CD14-positive monocyte (primary cell): ENCODE results near the gene PPCS. TPM values are rescaled to one million over a fixed set of nuclear protein-coding genes. Genes with fewer than 3 reads are reported as not detected.

ENCODE experiments used
- DNase-seq, 3 donors: peaks; one replicate each; pipeline ENCODE4 v3.0.0-alpha.2; 2011 to 2022
- H2AFZ ChIP-seq: 2 replicates; pipeline ENCODE4 v1.6.0; 2012; ENCODE audit warnings: mild to moderate bottlenecking, low read depth, low read length, inconsistent platforms; ENCODE audit not compliant: insufficient read depth, poor library complexity, severe bottlenecking
- H3K27ac ChIP-seq, 2 donors: 1 replicate in 1 of 2; 2 replicates in 1 of 2; pipeline ENCODE4 v1.5.1; 2012 to 2013; ENCODE audit warnings: low read length in 2 of 2, control low read depth in 1 of 2, inconsistent platforms in 1 of 2, low read depth in 1 of 2, mild to moderate bottlenecking in 1 of 2
- H3K27me3 ChIP-seq, 2 donors: one replicate each; pipeline versions ENCODE4 v1.6.0 to v1.6.1; 2011 to 2013; ENCODE audit warnings: low read length in 2 of 2; ENCODE audit not compliant: control insufficient read depth in 2 of 2, insufficient read depth in 2 of 2
- H3K36me3 ChIP-seq, 2 donors: replicated peaks in 1 of 2; 1 replicate in 1 of 2; 2 replicates in 1 of 2; pipeline versions ENCODE4 v1.5.1 to v1.6.1; 2012 to 2013; ENCODE audit warnings: low read length in 2 of 2, control low read depth in 1 of 2, inconsistent platforms in 1 of 2, mild to moderate bottlenecking in 1 of 2; ENCODE audit not compliant: insufficient read depth in 2 of 2, control insufficient read depth in 1 of 2
- H3K4me1 ChIP-seq, 2 donors: 1 replicate in 1 of 2; 2 replicates in 1 of 2; pipeline versions ENCODE4 v1.5.1 to v1.6.1; 2012 to 2013; ENCODE audit warnings: low read length in 2 of 2, control low read depth in 1 of 2, inconsistent platforms in 1 of 2, mild to moderate bottlenecking in 1 of 2, moderate library complexity in 1 of 2; ENCODE audit not compliant: insufficient read depth in 2 of 2, control insufficient read depth in 1 of 2
- H3K4me2 ChIP-seq: replicated peaks from 2 replicates; pipeline ENCODE3; 2012; ENCODE audit warnings: low read length, moderate library complexity, mild to moderate bottlenecking; ENCODE audit not compliant: poor library complexity, severe bottlenecking; ENCODE audit errors: extremely low read depth
- H3K4me3 ChIP-seq, 3 experiments: fragments of 200-600 bp in 1 of 3; sonication (generic) in 1 of 3; replicated peaks in 1 of 3; 1 replicate in 2 of 3; 2 replicates in 1 of 3; pipeline ENCODE4 v1.5.1; 2011 to 2013; ENCODE audit warnings: low read length in 3 of 3, mild to moderate bottlenecking in 3 of 3, control low read depth in 2 of 3, low read depth in 2 of 3, inconsistent platforms in 1 of 3, moderate library complexity in 1 of 3
- H3K79me2 ChIP-seq: 2 replicates; pipeline ENCODE4 v1.6.0; 2012; ENCODE audit warnings: mild to moderate bottlenecking, control low read depth, inconsistent platforms, low read length, moderate library complexity; ENCODE audit not compliant: insufficient read depth
- H3K9ac ChIP-seq: 2 replicates; pipeline ENCODE4 v1.6.0; 2017; ENCODE audit warnings: low read length, mild to moderate bottlenecking; ENCODE audit not compliant: insufficient read depth, poor library complexity, severe bottlenecking
- H3K9me3 ChIP-seq, 2 donors: replicated peaks in 1 of 2; 1 replicate in 1 of 2; 2 replicates in 1 of 2; pipeline versions ENCODE4 v1.5.1 to v1.6.1; 2012 to 2013; ENCODE audit warnings: low read length in 2 of 2, control low read depth in 1 of 2; ENCODE audit not compliant: control insufficient read depth in 1 of 2, insufficient read depth in 1 of 2
- H4K20me1 ChIP-seq: 2 replicates; pipeline ENCODE4 v1.6.0; 2012; ENCODE audit warnings: mild to moderate bottlenecking, low read length, control low read depth, moderate library complexity; ENCODE audit not compliant: insufficient read depth
- H3K27ac Mint-ChIP-seq, 7 donors: one replicate each; pipeline ENCODE4 v1.8.0; 2020; ENCODE audit warnings: mild to moderate bottlenecking in 7 of 7, mixed read lengths in 7 of 7, moderate library complexity in 6 of 7, inconsistent platforms in 2 of 7
- H3K27me3 Mint-ChIP-seq, 3 donors: one replicate each; pipeline ENCODE4 v1.8.0; 2021 to 2022; ENCODE audit warnings: low read depth in 3 of 3, mild to moderate bottlenecking in 3 of 3, mixed read lengths in 3 of 3, moderate library complexity in 3 of 3, inconsistent platforms in 1 of 3
- H3K36me3 Mint-ChIP-seq, 2 donors: one replicate each; pipeline ENCODE4 v1.8.0; 2020; ENCODE audit warnings: mixed read lengths in 2 of 2, inconsistent platforms in 1 of 2, mild to moderate bottlenecking in 1 of 2
- H3K4me1 Mint-ChIP-seq: one replicate; pipeline ENCODE4 v1.8.0; 2020; ENCODE audit warnings: mild to moderate bottlenecking, mixed read lengths
- H3K4me3 Mint-ChIP-seq, 2 donors: one replicate each; pipeline ENCODE4 v1.8.0; 2020; ENCODE audit warnings: mild to moderate bottlenecking in 2 of 2, mixed read lengths in 2 of 2, moderate library complexity in 1 of 2
- H3K9me3 Mint-ChIP-seq, 7 donors: one replicate each; pipeline ENCODE4 v1.8.0; 2020 to 2022; ENCODE audit warnings: mixed read lengths in 7 of 7, mild to moderate bottlenecking in 6 of 7, moderate library complexity in 6 of 7, inconsistent platforms in 2 of 7
- CTCF ChIP-seq: fragments of 200-600 bp; IDR thresholded peaks from one replicate; pipeline ENCODE4 v1.8.0; 2022; ENCODE audit warnings: antibody characterized with exemption, mild to moderate bottlenecking
- WGBS: methylation state at CpG from one replicate; pipeline ENCODE4 v1.1.5; 2013; ENCODE audit warnings: missing lambda C conversion rate; ENCODE audit not compliant: insufficient coverage; 5-methylcytosine and 5-hydroxymethylcytosine counted together
- intact Hi-C, 2 donors: fragments of 100-400 bp; cut with micrococcal nuclease; formaldehyde crosslinking; loops; one replicate each; pipeline versions ENCODE4 v1.15.0 to v1.15.1; 2023
- polyA plus RNA-seq, 3 donors: library from polyadenylated mRNA; depleted of rRNA in 1 of 3; unstranded in 2 of 3; stranded (reverse) in 1 of 3; fragments of 300-500 nt in 2 of 3; fragments of >200 nt in 1 of 3; fragmentation: Illumina TruSeq in 2 of 3; gene quantifications; 1 replicate in 2 of 3; 2 replicates in 1 of 3; pipeline ENCODE4 v1.2.3, GENCODE V29; 2012 to 2021

Gene PPCS
- polyA plus RNA-seq, 3 donors: 43.2 to 182 (median 176) TPM

GRCh38 chr1:42442662-42443061 is 13.7 kb upstream of the PPCS start:
- peak; percentile 15 to 53 (median 41) for DNase-seq
- H3K27ac ChIP-seq: peak overlapping the region in 1 of 2 donors; percentile 44
- peak overlapping the region; percentile 69 for H2AFZ ChIP-seq
- H3K36me3 ChIP-seq: no peaks in the 10 kb centered on the region
- H3K27ac Mint-ChIP-seq: no peak overlapping the region
- peaks cover 0 to 2% (median 1%) of the 10 kb centered on the region in 3 donors for H3K27me3 Mint-ChIP-seq
- H3K79me2 ChIP-seq: no peaks in the 10 kb centered on the region
- H3K4me3 Mint-ChIP-seq: no peak overlapping the region
- H3K9me3 ChIP-seq: no peaks in the 10 kb centered on the region
- H3K4me1 Mint-ChIP-seq: no peaks in the 10 kb centered on the region
- H3K4me2 ChIP-seq: no peak overlapping the region
- no peak overlapping the region for H3K9ac ChIP-seq
- H3K27me3 ChIP-seq: no peaks in the 10 kb centered on the region
- peaks cover 0 to 7% of the 10 kb centered on the region in 2 donors for H3K4me1 ChIP-seq
- no peak overlapping the region for H3K4me3 ChIP-seq
- no peaks in the 10 kb centered on the region for H4K20me1 ChIP-seq
- TF ChIP-seq CTCF: no peak
- intact Hi-C loops: no loop called here
- no CpG with 5 or more reads among the region's 2 CpGs for WGBS
- no peaks in the 10 kb centered on the region for H3K36me3 Mint-ChIP-seq
- peaks cover 0 to 1% (median 0%) of the 10 kb centered on the region in 7 donors for H3K9me3 Mint-ChIP-seq

- Mint-ChIP-seq H3K27ac (no peak overlapping the region), H3K4me1 (no peaks in the 10 kb centered on the region), H3K27me3 (no peaks in the 10 kb centered on the region), H3K9me3 (no peaks in the 10 kb centered on the region), H3K4me3 (no peak overlapping the region), H3K36me3 (no peaks in the 10 kb centered on the region)
- DNase-seq: no peak
- Histone ChIP-seq H3K9me3 (no peaks in the 10 kb centered on the region), H4K20me1 (no peaks in the 10 kb centered on the region), H3K36me3 (no peaks in the 10 kb centered on the region), H3K4me1 (no peaks in the 10 kb centered on the region), H3K79me2 (no peaks in the 10 kb centered on the region), H3K9ac (no peak overlapping the region), H3K4me3 (no peak overlapping the region), H2AFZ (no peak overlapping the region), H3K27ac (no peak overlapping the region), H3K27me3 (no peaks in the 10 kb centered on the region), H3K4me2 (no peak overlapping the region)
- intact Hi-C loops: no loop called here
- no peak for TF ChIP-seq CTCF
Observed at GRCh38 chr1:42449256-42449655, 7.1 kb upstream of the PPCS start.
